HG02943 (cell line): ENCODE results near the gene DPPA2.

Experiments
- ATAC-seq: cut with Tn5 transposase; IDR thresholded peaks from one replicate; pipeline ENCODE4 v1.9.1; 2021; ENCODE audit warnings: mild to moderate bottlenecking, low read depth, moderate library complexity; ENCODE audit not compliant: unreplicated experiment

The DPPA2 gene

DNA sequence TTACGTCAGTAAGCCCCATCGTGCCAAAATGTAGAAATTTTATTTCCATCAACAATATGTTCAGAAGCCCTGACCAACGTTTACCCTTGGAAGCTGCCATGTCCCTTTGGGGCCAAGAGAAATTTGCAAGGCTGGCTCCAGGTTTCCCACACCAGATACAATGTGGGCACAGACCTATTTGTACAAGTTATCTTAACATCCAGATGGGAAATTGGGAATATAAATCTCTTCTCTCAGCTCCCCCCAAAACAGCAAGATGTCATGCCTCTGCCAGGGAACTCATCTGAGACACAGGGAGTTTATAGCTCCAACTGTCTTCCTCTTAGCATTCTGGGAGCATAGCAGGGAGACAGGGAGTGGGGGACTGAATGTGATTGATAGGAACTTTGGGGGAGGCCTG lies 9.3 kb upstream of the DPPA2 start:
- ATAC-seq = no peak

DNA sequence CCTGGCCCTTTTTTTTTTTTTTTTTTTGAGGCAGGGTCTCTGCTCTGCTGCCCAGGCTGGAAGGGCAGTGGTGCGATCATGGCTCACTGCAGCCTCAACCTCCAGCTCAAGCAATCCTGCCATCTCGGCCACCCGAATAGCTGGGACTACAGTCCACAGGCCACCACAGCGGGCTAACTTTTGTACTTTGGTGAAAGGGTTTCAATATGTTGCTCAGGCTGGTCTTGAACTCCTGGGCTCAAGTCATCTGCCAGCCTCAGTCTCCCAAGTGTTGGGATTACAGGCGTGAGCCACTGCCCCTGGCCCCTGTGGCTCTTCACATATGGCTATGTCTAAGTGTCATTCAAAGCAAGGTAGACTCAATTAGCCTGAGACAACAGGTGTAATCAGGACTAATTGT lies 8.8 kb upstream of the DPPA2 start:
- no peak for ATAC-seq

DNA sequence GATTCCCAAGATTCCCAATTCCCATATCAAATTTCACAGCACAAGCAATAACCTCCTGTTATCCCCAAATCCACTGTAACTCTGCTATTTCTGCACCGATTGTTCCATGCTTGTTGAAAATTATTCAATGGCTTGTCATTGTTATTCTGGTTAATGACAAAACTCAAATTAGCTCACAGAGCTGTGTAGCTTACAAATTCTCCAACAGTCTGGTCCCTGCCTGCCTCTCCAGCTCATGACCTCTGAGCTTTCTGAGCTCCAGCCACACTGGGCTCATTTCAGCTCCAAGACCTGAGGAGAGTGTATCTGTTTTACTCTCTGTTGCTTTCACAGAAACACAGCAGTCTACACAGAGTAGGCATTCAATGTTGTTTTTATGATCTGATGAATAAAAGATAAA lies 3.3 kb downstream of the DPPA2 start:
- ATAC-seq = no peak

GRCh38 chr3:109297496-109297895 lies 18.8 kb downstream of the DPPA2 start:
- no peak for ATAC-seq

DNA sequence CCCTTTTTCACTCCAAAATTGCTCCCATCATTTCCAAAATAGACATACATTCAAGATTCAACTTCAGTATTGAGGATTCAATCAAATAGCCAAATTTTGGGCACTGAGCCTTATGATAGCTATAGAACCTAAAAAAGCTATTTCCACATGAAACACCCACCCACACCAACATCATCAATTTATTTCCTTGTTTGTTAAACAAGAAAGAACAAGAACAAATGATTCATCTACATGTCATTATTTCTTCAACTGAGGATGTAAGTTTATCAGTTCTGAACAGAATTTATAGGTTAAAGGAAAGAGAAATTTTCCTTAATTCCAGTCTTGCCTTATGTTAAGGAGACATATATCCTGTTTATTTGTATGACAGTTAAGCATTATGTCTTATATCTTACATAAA lies 32.2 kb downstream of the DPPA2 start:
- ATAC-seq = no peak

DNA sequence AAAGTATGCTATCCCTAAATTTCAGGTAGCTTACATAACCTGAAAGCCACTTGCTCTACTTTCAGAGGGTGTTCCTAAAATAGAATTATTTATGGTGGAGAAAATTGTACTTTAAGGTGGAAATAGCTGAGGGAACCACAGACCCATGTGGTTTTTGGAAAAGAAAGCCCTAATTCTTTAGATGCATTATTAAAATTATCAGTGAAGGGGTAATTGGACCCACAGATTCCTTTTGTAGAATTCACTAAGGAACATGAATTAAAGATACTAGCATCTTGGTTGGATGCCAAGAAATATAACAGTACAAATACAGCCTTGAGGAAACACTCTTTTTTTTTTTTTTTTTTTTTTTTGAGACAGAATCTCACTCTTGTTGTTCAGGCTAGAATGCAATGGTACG lies 37.8 kb downstream of the DPPA2 start:
- ATAC-seq = no peak

- no peak for ATAC-seq
Measured at GRCh38 chr3:109278141-109278540, 38.2 kb downstream of the DPPA2 start.

DNA sequence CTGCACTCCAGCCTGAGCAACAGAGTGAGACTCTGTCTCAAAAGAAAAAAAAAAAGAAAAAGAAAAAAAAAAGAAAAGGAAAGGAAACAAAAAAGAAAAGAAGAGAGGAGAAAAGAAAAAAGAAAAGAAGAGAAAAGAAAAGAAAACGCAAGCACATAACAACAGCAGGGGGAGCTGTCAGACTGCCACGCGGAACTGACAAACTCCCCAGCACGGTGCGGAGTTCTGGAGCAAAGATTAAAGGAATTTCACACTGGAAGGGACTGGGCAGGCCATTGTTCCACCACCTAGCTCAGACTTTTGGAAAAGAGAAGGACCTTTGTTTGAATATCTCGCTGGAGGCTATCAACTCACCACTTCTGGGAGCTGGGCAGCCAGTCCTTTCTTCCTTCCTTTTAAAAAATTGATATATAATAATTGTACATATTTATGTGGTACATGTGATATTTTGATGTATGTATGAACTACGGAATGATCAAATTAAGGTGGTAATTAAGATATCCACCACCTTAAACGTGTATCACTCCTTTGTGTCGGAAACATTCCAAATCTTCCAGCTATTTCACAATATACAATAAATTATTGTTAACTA lies 40.5 kb downstream of the DPPA2 start:
- no peak for ATAC-seq

- no peak for ATAC-seq
Measured at GRCh38 chr3:109270779-109271178, 45.5 kb downstream of the DPPA2 start.

GRCh38 chr3:109269577-109270275 lies 46.6 kb downstream of the DPPA2 start:
- no peak for ATAC-seq

DNA sequence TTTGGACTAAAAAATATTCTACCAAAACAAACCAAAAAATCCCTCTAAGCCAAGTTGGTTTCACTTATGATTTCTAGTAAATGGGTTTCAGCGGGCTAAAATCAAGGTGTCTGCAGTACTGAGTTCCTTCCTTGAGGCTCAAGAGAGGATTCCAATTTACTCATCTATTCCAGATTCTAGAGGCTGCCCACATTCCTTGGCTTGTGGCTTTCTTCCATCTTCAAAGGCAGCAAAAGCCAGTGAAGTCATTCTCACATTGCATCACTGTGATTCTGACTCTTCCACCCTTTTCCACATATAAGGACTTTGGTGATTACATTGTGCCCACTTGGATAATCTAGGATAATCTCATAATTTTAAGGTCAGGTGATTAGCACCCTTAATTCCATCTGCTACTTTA lies 48.1 kb downstream of the DPPA2 start:
- no peak for ATAC-seq

GRCh38 chr3:109265295-109265694 lies 51.0 kb downstream of the DPPA2 start:
- no peak for ATAC-seq

DNA sequence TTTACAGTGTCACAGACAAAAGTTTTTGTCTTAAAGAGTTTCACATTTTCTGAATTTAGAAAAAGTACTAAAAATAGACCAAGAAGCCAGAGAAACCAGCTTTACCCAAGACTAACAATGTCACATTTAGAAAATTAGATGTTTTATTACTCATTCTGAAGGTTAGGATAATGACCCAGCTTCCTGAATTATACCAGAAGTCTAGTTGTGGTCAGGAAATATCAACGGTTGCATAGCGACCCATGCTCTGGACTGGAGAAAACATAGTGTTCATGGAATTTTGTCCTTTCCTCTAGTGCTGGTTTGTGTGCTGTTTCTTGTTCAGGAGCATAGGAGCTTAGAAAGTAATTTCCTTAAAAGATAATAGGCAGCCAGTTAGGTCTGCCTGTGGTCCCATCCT lies 59.0 kb downstream of the DPPA2 start:
- no peak for ATAC-seq

- ATAC-seq = no peak
Measured at GRCh38 chr3:109254770-109255169, 61.5 kb downstream of the DPPA2 start.

DNA sequence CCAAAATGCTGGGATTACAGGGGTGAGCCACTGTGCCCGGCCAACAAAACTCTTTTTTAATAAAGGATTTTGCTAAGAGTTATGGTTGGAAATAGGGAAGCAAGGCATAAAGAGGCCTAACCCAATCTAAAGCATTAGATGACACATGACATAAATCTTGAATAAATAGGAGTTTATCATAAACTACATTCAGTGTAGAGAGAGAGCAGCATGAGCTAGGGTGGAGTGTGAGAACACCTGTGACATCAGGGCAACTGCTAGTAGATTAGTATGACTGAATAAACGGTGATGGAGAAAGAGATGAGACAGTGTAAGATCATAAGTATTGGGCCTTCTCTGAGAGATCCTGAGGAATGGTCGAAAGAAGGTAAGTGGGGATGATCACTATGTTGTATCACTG lies 63.7 kb downstream of the DPPA2 start:
- no peak for ATAC-seq
